Measurements from ENCODE around the gene STAP2. TPM values are rescaled to one million over a fixed set of nuclear protein-coding genes. Genes with fewer than 3 reads are reported as not detected.

Gene STAP2
- total RNA-seq, 2 donors from 2014 or later, result 47.9 to 107 TPM

DNA sequence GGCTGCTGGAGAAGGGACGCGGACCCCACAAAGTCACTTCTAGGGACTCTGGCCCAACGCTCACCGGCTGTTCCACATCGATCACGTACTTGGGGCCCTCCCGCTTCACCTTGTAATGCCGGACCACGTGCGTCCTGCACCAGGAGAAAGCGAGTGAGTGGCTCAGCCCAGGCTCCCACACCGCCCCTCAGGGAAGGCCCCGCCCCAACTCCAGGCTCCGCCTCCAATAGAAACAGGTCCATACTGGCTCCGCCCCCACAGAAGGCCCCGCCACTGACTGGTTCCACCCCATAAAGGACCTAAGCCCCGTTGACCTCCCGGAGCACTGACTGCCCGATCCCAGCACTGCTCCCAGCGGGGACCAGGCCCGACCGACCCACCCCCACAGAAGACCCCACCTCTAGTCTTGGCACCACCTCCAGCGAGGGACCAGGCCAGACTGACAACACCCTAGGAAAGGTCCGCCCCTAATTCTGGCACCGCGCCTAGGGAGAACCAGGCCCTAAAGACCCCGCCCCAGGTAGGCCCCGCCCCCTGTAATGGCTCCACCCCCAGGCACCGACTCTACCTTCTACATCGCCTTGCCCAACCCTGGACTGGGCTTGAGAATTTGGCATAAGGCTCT, 11.3 kb downstream of the STAP2 start:
- WGBS, result 33% methylated on average over 30 of the region's 30 CpGs
- H3K27me3 ChIP-seq (replicated peaks; ENCODE audit: insufficient read depth), result no peaks in the 10 kb centered on the region
- TF ChIP-seq POLR2AphosphoS5 (IDR thresholded peaks at IDR 0.05) (no peak), POLR2A (IDR thresholded peaks at IDR 0.05) (no peak)
- TF ChIP-seq, protein P1, sequence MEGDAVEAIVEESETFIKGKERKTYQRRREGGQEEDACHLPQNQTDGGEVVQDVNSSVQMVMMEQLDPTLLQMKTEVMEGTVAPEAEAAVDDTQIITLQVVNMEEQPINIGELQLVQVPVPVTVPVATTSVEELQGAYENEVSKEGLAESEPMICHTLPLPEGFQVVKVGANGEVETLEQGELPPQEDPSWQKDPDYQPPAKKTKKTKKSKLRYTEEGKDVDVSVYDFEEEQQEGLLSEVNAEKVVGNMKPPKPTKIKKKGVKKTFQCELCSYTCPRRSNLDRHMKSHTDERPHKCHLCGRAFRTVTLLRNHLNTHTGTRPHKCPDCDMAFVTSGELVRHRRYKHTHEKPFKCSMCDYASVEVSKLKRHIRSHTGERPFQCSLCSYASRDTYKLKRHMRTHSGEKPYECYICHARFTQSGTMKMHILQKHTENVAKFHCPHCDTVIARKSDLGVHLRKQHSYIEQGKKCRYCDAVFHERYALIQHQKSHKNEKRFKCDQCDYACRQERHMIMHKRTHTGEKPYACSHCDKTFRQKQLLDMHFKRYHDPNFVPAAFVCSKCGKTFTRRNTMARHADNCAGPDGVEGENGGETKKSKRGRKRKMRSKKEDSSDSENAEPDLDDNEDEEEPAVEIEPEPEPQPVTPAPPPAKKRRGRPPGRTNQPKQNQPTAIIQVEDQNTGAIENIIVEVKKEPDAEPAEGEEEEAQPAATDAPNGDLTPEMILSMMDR (IDR thresholded peaks at IDR 0.05), result no peak
- DNase-seq (ENCODE audit: low spot score), result no peak
- H3K27ac ChIP-seq, result no peak overlapping the region
- H3K9me3 ChIP-seq, result no peaks in the 10 kb centered on the region
- H3K4me3 ChIP-seq, result peak overlapping the region in 1 of 2 donors; percentile 24
- intact Hi-C loops (cut with DNase I), result no loop called here
- no peaks in the 10 kb centered on the region for H3K36me3 ChIP-seq
- H3K4me1 ChIP-seq (replicated peaks), result no peaks in the 10 kb centered on the region

DNA sequence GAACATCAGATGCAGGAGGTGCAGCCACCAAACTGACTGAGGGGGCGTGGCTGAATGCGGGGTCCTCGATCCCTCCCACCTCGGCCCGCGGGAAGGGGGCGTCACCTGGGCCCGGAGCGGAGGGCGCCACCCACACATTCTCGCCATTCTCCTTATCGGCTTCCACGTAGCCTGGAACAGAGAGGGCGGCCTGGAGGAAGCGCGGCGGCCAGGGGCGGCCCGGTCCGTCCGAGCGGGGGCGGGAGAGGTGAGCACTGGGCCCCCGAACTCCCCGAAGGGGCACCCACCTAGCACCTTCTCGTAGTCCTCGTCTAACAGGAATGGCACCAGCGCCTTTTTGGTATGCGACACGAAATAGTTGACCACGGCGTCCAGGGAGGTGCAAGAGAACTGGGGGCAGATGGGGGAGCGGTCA, 11.8 kb downstream of the STAP2 start:
- no peak overlapping the region for H3K4me3 ChIP-seq
- 58% methylated on average over 32 of the region's 33 CpGs for WGBS
- no peak for DNase-seq (ENCODE audit: low spot score)

DNA sequence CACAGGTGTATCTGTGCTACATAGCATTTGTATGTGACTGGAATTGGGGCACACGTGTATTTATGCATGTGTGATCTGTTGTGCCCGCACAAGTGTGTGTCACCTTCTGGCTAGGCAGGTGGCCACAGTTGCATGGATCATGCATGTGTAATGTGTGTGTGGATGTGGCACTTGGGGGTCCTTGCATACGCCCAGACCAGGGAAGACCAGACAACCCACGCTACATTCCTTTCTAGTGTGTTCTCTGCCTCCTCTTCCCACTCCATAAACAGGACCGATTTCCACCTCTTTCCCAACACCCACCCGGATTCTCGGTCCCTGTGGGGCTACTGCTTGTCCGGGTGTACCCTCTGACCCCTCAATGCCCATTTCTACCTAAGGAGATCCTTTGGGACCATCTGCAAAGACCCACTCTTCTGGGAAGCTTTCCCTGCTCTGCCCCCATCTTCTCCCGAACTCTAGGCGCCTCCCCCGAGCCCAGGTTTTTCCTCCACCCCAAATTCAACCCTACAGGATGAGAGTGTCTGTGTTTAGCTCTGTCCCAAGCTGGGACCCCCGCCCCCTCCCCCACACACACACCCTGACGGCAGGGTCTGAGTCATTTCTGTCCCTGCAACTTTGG, 12.3 kb downstream of the STAP2 start:
- Histone ChIP-seq H3K4me3 (no peak overlapping the region), H3K36me3 (no peaks in the 10 kb centered on the region), H3K4me1 (replicated peaks) (no peaks in the 10 kb centered on the region), H3K9me3 (no peaks in the 10 kb centered on the region), H3K27me3 (replicated peaks; ENCODE audit: insufficient read depth) (no peaks in the 10 kb centered on the region), H3K27ac (no peak overlapping the region)
- TF ChIP-seq, protein P1 (IDR thresholded peaks at IDR 0.05), result no peak
- no peak for DNase-seq (ENCODE audit: low spot score)
- WGBS, result 66% methylated on average over 13 of the region's 13 CpGs
- intact Hi-C loops (cut with DNase I), result no loop called here

More for the DNA sequence above, 11.8 kb downstream of the STAP2 start:
- intact Hi-C loops (cut with DNase I), result no loop called here
- Histone ChIP-seq H3K36me3 (no peaks in the 10 kb centered on the region), H3K27me3 (replicated peaks; ENCODE audit: insufficient read depth) (no peaks in the 10 kb centered on the region), H3K9me3 (no peaks in the 10 kb centered on the region), H3K27ac (no peak overlapping the region), H3K4me1 (replicated peaks) (no peaks in the 10 kb centered on the region)
- TF ChIP-seq, protein P1 (IDR thresholded peaks at IDR 0.05), result no peak
- TF ChIP-seq POLR2A (IDR thresholded peaks at IDR 0.05), result no peak
- no peak for TF ChIP-seq POLR2AphosphoS5 (IDR thresholded peaks at IDR 0.05)

DNA sequence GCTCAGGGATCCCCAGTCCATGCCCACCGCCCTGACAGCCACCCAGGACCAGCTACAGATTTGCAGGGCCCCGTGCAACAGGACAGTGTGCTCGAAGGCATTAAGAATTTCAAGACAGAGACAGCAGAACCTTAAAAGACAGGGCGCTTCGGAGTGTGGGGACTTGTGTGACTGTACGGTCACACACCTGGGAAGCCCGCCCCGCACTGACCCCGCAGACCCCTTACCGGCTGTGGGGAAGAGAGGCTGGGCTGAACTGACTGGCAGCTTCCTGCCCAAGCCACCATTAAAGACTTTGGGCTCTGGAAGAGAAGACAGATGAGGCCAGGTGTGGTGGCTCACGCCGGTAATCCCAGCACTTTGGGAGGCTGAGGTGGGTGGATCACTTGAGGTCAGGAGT, 14.4 kb downstream of the STAP2 start:
- no peak overlapping the region for H3K4me3 ChIP-seq
- TF ChIP-seq POLR2AphosphoS5 (IDR thresholded peaks at IDR 0.05) (no peak), POLR2A (IDR thresholded peaks at IDR 0.05) (no peak)
- TF ChIP-seq, protein P1 (IDR thresholded peaks at IDR 0.05), result no peak
- no peaks in the 10 kb centered on the region for H3K36me3 ChIP-seq
- no peak for DNase-seq (ENCODE audit: low spot score)
- H3K9me3 ChIP-seq, result no peaks in the 10 kb centered on the region
- no peaks in the 10 kb centered on the region for H3K4me1 ChIP-seq (replicated peaks)
- 87% methylated on average over 12 of the region's 12 CpGs for WGBS
- intact Hi-C loops (cut with DNase I), result no loop called here
- H3K27me3 ChIP-seq (replicated peaks; ENCODE audit: insufficient read depth), result no peaks in the 10 kb centered on the region
- H3K27ac ChIP-seq, result no peak overlapping the region

DNA sequence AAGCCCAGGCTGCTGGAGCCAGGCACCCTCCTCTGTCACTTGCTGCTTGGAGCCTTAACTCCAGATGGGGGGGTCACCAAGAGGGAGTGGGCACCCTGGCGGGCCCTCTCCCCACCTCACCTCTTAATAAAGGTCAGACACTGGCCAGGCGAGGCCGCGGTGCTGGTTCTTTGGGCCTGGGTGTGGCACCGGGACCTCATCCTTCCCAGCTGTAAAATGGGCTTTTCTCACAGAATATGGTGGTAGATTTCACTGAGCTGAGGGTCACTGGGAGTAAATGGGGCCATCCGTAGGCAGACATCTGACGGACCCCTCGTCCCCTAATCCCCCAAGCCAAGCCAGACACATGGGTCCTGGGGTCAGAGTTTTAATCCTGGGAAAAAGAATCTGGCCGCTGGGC, 14.9 kb downstream of the STAP2 start:
- H3K36me3 ChIP-seq, result no peaks in the 10 kb centered on the region
- no peak overlapping the region for H3K4me3 ChIP-seq
- intact Hi-C loops (cut with DNase I), result no loop called here
- H3K4me1 ChIP-seq (replicated peaks), result no peaks in the 10 kb centered on the region
- no peak overlapping the region for H3K27ac ChIP-seq
- 98% methylated on average over 7 of the region's 9 CpGs for WGBS
- H3K9me3 ChIP-seq, result no peaks in the 10 kb centered on the region
- no peak for DNase-seq (ENCODE audit: low spot score)
- TF ChIP-seq POLR2AphosphoS5 (IDR thresholded peaks at IDR 0.05) (no peak), POLR2A (IDR thresholded peaks at IDR 0.05) (no peak)
- TF ChIP-seq, protein P1 (IDR thresholded peaks at IDR 0.05), result no peak
- H3K27me3 ChIP-seq (replicated peaks; ENCODE audit: insufficient read depth), result no peaks in the 10 kb centered on the region

Measured in prostate gland (tissue), 2 donors.